Activated T-cell treated with anti-CD3 and anti-CD28 coated beads for 24 hours (primary cell): ENCODE measurements around the gene ADCYAP1.
"Not testable (repeated sequence)": the region's sequence is repeated elsewhere in the genome, so short reads cannot be mapped to it uniquely, and the experiment has no call there.

Experiments
- DNase-seq: peaks from one replicate; pipeline ENCODE4 v3.0.0-alpha.2; 2020; ENCODE audit warnings: low read depth

ADCYAP1 gene

DNA sequence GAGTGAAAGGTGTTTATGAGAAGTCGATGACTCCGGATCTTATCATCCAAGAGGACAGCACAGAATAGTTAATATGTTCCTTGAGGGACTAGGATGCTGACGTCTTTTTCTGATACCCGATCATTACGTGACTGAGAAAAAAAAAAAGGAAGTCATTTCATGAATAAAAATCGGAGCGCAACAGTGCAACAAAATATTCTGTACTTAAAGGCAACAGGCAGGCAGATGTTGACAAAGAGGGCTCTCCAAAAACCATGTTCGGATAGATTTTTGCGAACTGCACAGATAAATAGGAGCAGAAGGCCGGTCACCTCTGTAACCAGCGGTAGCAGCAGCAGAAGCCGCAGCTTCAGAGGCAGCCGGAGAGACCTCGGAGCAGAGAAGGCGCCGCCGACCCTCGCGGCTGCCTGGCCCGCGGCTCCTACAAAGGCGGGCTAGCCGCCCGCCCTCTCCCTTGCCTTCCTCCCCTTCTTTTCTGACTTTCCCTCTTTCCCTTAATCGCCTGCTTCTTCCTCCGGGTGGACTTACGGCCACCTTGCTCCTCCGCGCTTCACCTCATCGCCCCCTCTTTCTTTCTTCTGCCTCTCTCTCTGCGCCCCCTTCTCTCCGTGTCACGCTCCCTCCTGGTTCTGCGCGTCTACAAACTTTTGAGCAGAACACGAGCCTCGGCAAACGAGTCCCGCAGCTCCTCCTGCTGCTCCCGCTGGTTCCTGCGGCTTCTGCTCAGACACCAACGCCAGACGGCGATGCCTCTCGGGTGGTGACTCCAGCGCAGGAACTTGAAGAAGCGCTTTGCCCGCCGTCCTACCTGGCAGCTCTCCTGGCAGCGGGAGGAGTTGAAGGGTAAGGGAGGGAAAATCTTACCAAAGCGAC is at the start of gene ADCYAP1:
TSS of gene ADCYAP1 (plus strand) at position 654 of the 873 bp plus-strand sequence. CDS start 516 bp downstream, outside the sequence.
- DNase-seq: no peak

DNA sequence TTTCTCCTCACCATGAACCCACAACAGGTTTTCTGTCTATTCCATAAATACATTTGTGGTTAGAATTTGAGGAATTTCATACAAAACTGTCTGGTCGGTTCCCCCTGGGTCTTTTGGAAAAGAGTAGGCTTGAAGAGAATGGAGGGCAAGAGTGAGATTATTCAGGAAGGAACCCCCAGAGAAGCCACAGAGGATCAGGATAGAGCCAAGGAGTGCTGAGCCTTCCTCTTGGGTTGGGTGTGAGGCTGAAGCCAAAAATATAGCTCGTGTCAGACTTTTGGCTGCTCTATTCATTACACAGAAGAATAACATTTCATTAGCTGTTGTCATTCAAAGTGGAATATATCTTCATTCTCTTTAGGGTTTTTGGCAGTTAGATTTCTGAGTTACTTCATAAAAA is 46.7 kb upstream of the ADCYAP1 start:
- no peak for DNase-seq

DNA sequence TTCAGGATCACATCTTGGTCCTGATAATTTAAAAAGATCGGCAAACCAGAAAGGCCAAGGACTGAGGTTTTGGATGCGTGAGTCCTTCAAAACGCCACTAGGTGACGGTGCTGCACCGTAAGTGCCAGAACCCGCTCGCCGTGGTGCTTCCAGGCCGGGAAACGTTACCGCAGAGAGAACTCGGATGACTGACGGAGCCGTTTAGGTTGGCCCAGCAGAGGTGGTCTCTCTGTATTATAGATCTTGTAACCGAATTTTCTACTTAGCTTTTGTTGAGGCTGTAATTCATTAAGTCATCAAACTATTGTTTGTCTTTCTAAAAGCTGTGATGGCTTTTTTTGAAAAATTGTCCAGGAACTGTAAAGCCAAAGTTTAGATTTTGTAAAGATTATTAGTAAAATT is 39.8 kb upstream of the ADCYAP1 start:
- peak; percentile 49 for DNase-seq

DNA sequence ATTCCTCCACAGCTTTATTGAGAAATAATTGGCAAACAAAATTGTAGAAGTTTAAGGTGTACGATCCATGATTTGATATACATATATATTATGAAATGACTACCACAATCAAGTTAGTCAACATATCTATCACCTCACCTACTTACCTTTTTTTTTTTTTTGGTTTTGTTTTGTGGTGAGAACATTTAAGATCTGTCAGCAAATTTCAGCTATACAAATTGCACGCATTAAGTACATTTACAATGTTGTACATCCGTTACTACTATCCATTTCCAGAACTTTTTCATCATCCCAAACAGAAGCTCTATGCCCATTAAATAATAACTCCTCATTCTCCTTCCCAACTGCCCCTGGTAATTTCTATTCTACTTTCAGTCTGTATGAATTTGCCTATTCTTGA is 37.4 kb upstream of the ADCYAP1 start:
- DNase-seq: no peak

DNA sequence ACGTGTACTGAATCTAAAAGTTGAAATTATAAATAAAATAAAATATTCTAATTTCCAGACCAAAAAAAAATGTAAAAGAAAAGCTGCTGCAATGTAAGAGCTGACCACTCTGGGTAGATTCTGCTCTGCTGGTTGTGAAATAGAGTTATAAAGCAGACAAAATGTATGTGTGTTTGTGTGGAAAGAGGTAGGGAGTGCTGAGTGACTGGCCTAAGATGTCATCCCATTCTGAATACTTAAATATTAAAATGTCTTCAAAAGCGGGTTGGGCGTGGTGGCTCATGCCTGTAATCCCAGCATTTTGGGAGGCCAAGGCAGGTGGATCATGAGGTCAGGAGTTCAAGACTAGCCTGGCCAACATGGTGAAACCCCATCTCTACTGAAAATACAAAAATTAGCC is 31.2 kb upstream of the ADCYAP1 start:
- not testable (repeated sequence) for DNase-seq

DNA sequence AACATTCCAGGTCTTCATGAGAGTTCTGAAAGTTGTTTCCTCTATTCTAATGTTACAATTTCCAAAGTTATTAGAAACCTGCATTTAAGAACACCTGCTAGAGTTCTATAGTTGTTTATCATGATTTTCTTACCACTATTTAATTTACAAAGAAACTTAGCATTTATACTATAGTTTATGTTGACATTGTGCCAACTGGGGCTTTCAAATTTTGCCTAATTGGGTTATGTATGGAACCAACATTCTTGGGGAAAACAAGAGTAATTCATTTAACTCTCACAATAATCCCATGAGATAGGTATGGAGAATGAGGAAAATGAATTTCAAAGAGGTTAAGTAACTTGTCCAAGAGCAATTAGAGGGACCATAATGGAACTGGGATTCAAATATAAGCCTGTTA is 28.8 kb upstream of the ADCYAP1 start:
- no peak for DNase-seq

DNA sequence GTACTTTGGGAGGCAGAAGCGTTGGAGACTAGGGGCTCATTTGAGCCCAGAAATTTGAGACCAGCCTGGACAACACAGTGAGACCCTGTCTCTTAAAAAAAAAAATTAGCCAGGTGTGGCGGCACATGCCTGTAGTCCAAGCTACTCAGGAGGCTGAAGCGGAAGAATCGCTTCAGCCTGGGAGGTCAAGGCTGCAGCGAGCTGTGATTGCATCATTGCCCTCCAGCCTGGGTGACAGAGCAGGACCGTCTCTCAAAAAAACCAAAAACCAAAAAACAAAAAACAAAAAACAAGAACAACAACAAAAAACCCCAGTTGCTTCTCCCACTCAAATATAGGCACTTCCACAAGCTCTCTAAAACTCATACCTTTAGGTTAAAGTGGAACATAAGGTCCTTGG is 27.4 kb upstream of the ADCYAP1 start:
- DNase-seq: no peak

DNA sequence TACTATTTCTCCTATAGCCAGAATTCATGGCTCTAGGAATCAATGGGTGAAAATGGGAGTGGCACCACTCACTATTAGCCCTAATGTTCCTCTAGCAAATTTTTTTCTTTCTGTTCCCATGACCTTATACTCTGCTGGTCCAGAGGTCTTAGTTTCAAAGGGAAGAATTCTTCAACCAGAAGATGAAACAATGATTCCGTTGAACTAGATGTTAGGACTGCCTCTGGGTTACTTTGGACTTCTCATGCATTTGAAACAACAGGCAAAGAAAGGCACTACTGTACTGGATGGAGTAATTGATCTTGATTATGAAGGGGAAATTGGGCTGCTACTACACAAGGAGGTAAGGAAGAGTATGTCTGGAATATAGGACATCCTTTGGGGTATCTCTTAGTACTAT is 18.6 kb upstream of the ADCYAP1 start:
- DNase-seq: no peak

DNA sequence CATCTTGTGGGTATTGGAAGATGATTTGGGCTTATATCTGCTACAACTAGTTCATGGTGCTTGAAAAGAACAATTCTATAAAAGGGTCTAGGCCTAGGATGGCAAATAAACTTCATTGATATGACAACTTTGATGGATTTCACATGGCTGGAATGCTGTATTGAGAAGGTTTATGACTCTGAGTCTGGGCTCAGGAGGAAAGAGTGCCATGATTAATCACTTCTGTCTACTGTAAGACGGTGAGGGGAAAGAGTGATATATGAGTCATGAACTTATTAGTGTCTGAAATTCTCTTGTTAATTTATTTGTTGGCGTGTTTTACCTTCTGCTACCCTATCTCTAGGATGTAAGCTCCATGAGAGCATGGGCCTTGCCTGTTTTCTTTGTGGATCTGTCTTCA is 17.0 kb upstream of the ADCYAP1 start:
- no peak for DNase-seq

DNA sequence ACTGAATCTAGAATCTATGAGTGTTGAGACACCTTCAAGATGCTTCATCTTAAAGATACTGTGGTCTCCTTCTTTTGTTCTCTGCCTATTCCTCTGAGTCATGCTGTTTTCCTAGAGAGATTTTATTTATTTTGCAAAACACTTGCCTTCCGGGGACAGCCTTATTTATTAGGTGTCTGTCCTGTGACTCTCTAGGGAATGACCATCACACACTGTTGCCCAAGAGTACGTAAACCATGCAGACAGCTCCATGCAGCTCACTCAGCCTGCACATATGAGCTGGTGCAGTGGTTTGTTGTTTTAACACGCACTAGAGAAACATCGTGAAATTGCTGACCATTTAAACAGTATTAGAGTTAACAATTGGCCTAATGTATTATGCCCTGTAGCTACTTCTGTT is 12.4 kb upstream of the ADCYAP1 start:
- DNase-seq: no peak

DNA sequence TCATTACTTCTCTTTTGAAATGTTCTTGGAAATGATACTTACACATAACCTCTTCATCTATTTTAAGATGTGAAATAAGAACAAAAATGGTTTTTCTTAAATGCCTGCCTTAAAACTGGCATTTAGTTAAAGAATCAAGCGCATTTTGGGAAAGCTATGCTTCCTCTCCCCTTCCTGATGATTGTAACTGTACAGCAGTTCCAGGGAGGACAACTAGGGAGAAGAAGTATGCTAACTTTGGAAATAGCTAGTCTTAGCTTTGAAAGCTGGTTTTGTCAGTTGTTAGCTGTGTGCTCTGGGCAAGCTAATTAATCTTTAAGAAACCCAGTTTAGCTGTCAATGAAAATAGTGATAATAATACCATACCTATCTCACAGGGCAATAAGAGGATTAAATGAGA is 8.4 kb upstream of the ADCYAP1 start:
- no peak for DNase-seq

DNA sequence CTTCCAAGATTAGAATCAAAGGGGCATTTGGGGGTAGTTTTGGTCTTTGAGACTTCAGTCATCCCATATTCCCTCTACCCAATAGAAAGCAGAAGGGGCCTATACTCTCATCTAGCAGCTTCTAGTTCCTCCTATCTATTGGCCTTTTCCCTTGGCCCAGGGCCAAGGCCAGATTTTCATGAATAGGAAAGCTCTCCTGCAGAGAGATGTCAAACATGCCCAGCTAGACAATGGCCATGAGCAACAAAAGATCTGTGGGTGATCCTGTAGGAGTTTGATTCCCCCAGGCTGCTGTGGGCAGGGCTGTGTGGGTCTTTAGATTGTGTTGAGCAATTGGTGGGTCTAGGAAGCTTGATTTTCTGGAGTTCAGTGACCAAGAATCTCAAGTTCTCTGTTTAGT is 2.9 kb upstream of the ADCYAP1 start:
- no peak for DNase-seq

DNA sequence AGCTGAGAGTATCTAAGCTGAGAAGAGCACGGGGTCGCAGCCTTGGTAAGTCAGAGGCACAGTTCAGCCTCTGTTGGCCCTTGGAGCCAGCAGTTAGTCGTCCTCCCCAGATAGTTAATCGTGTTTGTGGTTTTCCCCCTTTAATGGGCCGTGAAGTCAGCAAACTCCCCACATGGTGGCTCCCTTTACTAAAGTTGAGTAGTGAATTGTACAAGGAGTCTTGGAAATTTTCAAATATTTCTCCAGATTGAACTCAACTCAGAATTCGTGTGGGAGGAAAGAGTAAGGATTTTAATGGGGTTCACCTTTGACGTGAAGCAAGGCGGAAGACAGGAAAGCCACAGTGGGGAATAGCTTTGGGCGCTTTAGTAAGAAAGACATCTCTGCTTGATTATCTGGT is 2.4 kb upstream of the ADCYAP1 start:
- no peak for DNase-seq

DNA sequence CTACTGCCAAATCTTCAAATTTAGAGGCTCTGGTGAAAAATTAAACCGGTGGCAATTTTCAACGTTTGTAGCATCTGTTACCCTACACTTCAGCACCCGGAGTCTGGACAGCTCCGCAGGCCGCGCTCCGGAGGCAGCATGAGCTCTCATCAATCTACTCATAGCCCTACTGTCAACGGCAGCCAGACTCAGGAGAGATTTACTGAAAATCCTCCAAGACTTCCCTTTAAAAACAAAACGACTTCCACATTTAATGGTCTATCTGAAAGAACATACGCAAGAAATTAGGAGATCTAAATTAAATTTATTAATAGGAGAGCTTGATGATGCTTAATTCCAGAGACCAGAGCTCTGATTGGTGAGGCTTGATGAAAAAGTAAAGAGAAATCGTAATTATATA is 970 bp upstream of the ADCYAP1 start:
- DNase-seq: no peak

DNA sequence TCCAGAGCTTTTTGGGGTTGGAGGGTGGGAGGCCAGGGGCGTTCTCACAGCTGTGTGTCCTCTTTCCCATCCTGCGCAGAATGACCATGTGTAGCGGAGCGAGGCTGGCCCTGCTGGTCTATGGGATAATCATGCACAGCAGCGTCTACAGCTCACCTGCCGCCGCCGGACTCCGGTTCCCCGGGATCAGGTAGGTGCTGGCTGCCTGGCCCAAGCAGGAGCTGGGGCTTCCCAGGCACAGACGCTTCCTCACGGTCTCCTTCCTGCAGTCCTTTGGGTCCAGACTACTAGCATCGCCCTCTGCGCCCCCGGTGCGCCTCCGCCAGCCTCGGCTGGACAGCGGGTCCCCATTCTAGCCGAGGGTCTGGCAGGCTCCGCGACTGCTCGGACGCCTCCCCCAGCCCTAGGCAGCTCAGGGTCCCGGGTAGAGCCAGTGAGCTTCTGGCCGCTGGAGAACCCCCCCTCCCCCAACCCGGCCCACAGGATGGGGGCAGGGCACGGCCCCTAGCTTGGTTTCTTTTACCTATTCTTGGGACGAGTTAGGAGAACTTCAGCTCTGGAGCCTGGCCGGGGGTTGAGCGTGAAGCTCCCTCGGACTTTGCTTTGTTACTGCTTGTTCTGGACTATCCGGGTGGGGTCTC is 756 bp downstream of the ADCYAP1 start:
- DNase-seq: no peak

DNA sequence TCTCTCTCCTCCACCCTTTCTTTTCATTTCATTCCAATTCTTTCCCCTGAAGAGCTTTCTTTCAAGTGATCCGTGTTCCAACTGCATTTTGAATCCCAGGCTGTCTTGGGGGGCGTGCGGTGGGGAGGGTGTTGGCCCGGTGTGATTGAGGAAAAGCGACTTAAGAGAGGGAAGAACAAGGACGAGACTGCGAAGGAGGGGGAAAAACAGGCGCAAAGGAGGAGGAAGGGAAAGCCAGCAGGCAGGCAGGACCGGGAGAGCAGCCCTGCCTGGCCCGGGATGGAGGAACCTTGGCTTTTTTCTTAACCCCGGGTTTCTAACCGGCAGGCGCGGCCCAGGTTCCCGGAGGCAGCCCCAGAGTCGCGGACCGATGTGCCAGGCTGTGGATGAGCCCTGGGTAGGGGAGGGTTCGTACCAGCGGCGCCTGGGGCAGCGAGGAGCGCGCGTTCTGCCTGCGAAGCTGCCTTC is 1.3 kb downstream of the ADCYAP1 start:
- no peak for DNase-seq

DNA sequence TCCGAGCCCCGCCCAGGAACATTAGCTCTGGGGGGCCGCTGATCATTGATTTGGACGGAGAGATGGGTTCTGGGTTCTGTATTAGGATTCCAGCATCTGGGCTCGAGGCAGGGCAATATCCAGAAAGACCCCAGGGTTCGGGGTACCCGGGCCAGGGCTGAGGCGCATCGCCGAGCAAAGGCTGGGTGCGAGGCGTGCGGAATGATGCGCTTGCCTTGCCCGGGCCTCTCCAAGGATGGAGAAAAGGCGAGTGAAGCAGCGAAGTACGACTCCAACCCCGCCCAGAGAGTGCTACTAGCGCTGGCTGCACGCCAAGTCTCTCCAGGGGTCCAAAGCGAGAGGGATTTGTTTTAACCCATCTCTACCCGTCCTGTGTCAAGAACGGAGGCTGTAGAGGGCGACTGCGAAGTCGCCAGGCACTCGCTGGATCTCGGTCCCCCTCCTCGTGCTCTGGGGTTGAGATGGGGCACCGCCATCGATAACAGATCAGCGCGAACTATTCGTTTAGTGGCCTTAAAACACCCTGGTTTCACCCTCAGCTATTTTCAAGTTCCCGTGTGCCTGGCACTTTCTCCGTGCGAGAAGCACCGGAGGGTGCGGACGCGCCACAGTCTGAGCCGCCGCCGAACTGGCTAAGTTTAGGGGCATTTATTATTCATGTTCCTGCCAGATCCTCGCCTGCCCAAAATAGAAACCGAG is 1.9 kb downstream of the ADCYAP1 start:
- DNase-seq: no peak

DNA sequence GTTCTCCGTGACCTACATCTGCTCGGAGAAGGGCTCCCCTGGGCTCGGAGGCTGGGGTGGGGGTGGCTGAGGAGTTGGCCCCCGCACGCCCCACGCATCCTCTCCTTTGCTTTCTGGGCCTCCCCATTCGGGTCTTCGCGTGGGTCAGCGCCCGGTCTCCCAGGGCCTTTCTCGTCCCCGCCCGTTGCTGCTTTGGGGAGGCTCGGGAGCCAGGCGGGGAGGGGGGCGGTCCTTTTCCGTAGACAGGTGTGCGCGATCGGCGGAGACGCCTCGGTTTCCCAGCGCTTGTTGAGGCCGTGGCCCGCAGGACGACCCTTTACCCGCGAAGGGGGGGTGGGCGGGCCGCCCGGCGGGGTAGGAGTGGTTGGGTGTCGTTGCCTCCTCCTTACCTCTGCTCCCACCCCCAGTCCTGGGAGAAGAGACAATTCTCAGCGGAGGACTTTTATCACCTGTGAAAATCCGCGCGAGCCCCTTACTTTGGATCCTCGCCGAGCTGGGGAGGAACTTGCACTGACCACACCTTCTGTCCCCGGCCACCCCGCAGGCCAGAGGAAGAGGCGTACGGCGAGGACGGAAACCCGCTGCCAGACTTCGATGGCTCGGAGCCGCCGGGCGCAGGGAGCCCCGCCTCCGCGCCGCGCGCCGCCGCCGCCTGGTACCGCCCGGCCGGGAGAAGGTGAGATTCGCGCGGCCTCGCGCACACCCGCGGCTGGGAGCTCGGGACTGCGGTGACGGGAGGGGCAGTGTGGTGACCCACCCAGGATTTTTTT is 2.6 kb downstream of the ADCYAP1 start:
- DNase-seq: no peak

DNA sequence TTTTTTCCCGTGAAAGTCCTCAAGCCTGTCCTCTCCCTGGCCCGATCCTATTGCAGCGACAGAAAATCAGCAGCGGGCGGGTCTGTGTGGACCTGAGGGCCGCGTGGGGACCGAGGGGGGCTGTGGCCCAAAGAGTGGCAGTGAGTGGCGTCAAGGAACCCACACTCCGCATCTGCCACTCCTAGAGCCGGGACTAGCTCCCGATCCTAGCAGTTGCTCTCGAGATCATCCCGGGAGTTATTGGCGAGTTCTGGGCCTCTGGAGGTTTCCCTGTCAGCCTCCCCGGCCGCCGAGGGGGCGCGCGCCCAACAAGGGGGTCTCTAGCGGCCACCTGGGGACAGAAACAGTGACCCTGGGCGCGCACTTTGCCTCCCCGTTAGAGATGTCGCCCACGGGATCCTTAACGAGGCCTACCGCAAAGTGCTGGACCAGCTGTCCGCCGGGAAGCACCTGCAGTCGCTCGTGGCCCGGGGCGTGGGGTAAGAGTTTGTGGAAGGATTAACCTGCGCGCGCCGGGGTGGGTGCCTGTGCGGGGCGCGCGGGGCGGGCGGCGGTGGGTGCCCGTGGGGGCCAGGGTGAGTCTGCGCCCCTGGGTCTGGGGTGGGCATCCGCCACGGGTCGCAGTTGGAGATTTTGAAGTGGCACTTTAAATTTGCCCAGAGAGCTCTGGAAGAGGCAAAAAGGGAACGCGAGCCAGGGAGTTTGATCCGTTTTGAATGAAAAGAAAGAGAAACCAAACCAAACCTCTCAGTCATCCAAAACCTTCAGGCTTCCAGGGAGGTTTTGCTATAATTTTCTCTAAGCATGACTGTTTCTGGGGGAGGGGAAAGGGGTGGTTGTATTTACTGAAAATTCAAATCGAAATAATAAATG is 3.5 kb downstream of the ADCYAP1 start:
- no peak for DNase-seq

DNA sequence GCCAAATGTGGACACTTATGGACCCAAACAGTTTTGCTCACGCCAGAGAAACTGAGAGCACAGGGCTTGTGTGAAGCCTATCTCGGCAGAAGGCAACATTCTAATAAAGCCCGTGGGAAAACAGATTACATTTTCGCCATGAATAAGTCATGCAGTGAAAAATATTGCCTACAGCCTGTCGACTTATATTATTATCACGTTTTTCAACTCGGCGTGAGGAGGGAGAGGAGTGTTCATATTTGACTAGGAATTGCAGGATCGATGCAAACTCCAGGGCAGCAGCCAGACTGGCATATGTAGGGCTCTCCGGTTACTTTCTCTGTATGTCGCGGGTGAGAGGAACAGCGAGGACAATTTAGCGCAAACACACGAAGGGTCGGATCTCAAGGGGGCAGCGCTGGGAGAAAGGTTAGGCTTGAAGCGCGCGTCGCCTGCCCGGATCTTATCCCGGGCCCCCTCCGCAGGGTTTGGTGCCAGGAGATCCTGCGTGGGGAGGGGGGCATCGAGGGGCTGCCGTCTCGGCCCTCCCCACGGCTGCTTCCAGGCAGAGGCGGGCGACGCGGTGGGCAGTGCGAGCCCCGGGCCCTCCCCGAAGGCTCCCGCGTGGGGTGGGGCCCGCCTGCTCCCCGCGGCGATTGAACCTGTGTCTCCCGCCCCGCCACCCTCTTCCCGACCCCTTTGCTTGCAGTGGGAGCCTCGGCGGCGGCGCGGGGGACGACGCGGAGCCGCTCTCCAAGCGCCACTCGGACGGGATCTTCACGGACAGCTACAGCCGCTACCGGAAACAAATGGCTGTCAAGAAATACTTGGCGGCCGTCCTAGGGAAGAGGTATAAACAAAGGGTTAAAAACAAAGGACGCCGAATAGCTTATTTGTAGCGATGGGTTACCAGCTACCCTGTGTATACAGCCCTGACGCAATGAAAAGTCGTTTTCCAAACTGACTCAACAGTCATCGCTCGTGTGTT is 4.4 kb downstream of the ADCYAP1 start:
- no peak for DNase-seq
